IMR-90 (cell line): ENCODE measurements around the gene RASGRP1. TPM values are rescaled to one million over a fixed set of nuclear protein-coding genes. Genes with fewer than 3 reads are reported as not detected.

ENCODE experiments used
- ATAC-seq: fragments of 200-7000 bp; cut with Tn5 transposase; 2 replicates; pipeline ENCODE4 v1.9.1; 2020; ENCODE audit warnings: low read depth, mild to moderate bottlenecking, moderate library complexity
- BruUV-seq: library from RNA; stranded (reverse); fragments of 400-500 nt; replicated peaks from 2 replicates; lab custom pipeline; 2021; lab: Mats Ljungman, UMichigan
- CTCF ChIA-PET: fragments of 300-600 bp; formaldehyde crosslinking; extraction: SDS; loops from one replicate; lab custom pipeline; 2021; ENCODE audit warnings: antibody characterized with exemption; lab: Yijun Ruan, JAX
- POLR2A ChIA-PET: fragments of 300-600 bp; sonication (Branson Sonifier 250); formaldehyde crosslinking; loops from one replicate; lab custom pipeline; 2022; ENCODE audit warnings: antibody characterized with exemption; ENCODE audit not compliant: unreplicated experiment; lab: Charles Lee
- DNase-seq: peaks from one replicate; pipeline ENCODE4 v3.0.0; 2013
- H2AFZ ChIP-seq: replicated peaks from 2 replicates; pipeline ENCODE3; 2013; ENCODE audit warnings: low read length, mild to moderate bottlenecking; ENCODE audit not compliant: poor library complexity
- H2AK5ac ChIP-seq: 2 replicates; pipeline ENCODE4 v1.6.1; 2013; ENCODE audit warnings: low read depth, low read length, inconsistent platforms
- H2AK9ac ChIP-seq: replicated peaks from 2 replicates; pipeline ENCODE3; 2013; ENCODE audit warnings: mild to moderate bottlenecking, low read depth, low read length, moderate library complexity; ENCODE audit not compliant: poor library complexity
- H2BK120ac ChIP-seq: 2 replicates; pipeline ENCODE4 v1.6.1; 2013; ENCODE audit warnings: low read depth, low read length, inconsistent platforms
- H2BK15ac ChIP-seq: 3 replicates; pipeline ENCODE4 v1.6.1; 2013; ENCODE audit warnings: low read depth, low read length, inconsistent platforms
- H2BK20ac ChIP-seq: 2 replicates; pipeline ENCODE4 v1.6.1; 2013; ENCODE audit warnings: low read depth, mild to moderate bottlenecking, inconsistent platforms, low read length, moderate library complexity
- H2BK5ac ChIP-seq: 2 replicates; pipeline ENCODE4 v1.6.1; 2013; ENCODE audit warnings: mild to moderate bottlenecking, low read depth, low read length, inconsistent platforms; ENCODE audit not compliant: poor library complexity, severe bottlenecking
- H3K14ac ChIP-seq: replicated peaks from 2 replicates; pipeline ENCODE4 v1.6.1; 2013; ENCODE audit warnings: low read depth, low read length, inconsistent platforms
- H3K18ac ChIP-seq: 2 replicates; pipeline ENCODE4 v1.6.1; 2013; ENCODE audit warnings: low read depth, low read length, control low read depth
- H3K23ac ChIP-seq: 2 replicates; pipeline ENCODE4 v1.6.1; 2013; ENCODE audit warnings: low read depth, low read length, inconsistent platforms
- H3K27ac ChIP-seq: 2 replicates; pipeline ENCODE4 v1.5.1; 2013; ENCODE audit warnings: mild to moderate bottlenecking, control low read depth, low read length; ENCODE audit not compliant: insufficient read depth
- H3K27me3 ChIP-seq: 2 replicates; pipeline ENCODE4 v1.6.1; 2013; ENCODE audit warnings: low read length; ENCODE audit not compliant: control insufficient read depth, insufficient read depth
- H3K36me3 ChIP-seq: 2 replicates; pipeline ENCODE4 v1.6.1; 2013; ENCODE audit warnings: low read length, mixed read lengths; ENCODE audit not compliant: control insufficient read depth, insufficient read depth
- H3K4ac ChIP-seq: 2 replicates; pipeline ENCODE4 v1.6.1; 2013; ENCODE audit warnings: low read depth, low read length, inconsistent platforms
- H3K4me1 ChIP-seq: 2 replicates; pipeline ENCODE4 v1.6.1; 2013; ENCODE audit warnings: low read length, mixed read lengths; ENCODE audit not compliant: control insufficient read depth, insufficient read depth
- H3K4me2 ChIP-seq: 2 replicates; pipeline ENCODE4 v1.6.1; 2013; ENCODE audit warnings: low read depth, mild to moderate bottlenecking, control low read depth, low read length, moderate library complexity
- H3K4me3 ChIP-seq: 2 replicates; pipeline ENCODE4 v1.5.1; 2013; ENCODE audit warnings: low read depth, mild to moderate bottlenecking, control low read depth, low read length, moderate library complexity; ENCODE audit not compliant: insufficient read depth
- H3K56ac ChIP-seq: 2 replicates; pipeline ENCODE4 v1.6.1; 2013; ENCODE audit warnings: low read length, inconsistent platforms; ENCODE audit not compliant: insufficient read depth; ENCODE audit errors: extremely low read depth
- H3K79me1 ChIP-seq, 2 experiments: 2 replicates each; pipeline ENCODE4 v1.6.1; 2013; ENCODE audit warnings: low read length in 2 of 2, inconsistent platforms in 1 of 2, low read depth in 1 of 2
- H3K9ac ChIP-seq: 2 replicates; pipeline ENCODE4 v1.6.1; 2013; ENCODE audit warnings: low read depth, low read length, control low read depth
- H3K9me1 ChIP-seq: 2 replicates; pipeline ENCODE4 v1.6.1; 2013; ENCODE audit warnings: low read length, inconsistent platforms; ENCODE audit not compliant: insufficient read depth
- H3K9me3 ChIP-seq: 2 replicates; pipeline ENCODE4 v1.6.1; 2013; ENCODE audit warnings: low read length; ENCODE audit not compliant: control insufficient read depth, insufficient read depth
- H4K20me1 ChIP-seq: 2 replicates; pipeline ENCODE4 v1.6.1; 2013; ENCODE audit warnings: low read length, inconsistent platforms; ENCODE audit not compliant: insufficient read depth
- H4K5ac ChIP-seq: 2 replicates; pipeline ENCODE4 v1.6.1; 2013; ENCODE audit warnings: mild to moderate bottlenecking, low read depth, low read length, control low read depth
- H4K8ac ChIP-seq, 2 experiments: 2 replicates each; pipeline ENCODE4 v1.6.1; 2013; ENCODE audit warnings: low read depth in 2 of 2, low read length in 2 of 2, control low read depth in 1 of 2, inconsistent platforms in 1 of 2
- H4K91ac ChIP-seq: 2 replicates; pipeline ENCODE4 v1.6.1; 2013; ENCODE audit warnings: low read depth, low read length, inconsistent platforms; ENCODE audit not compliant: insufficient read depth
- BHLHE40 ChIP-seq: fragments of 150-350 bp; IDR thresholded peaks from 2 replicates; pipeline ENCODE4 v1.6.1; 2016; ENCODE audit warnings: mild to moderate bottlenecking, low read depth, low read length
- CEBPB ChIP-seq: IDR thresholded peaks from 2 replicates; pipeline ENCODE4 v1.6.1; 2012; ENCODE audit warnings: low read depth, low read length, improper control_type of control experiment
- CTCF ChIP-seq: conservative IDR thresholded peaks from 2 replicates; pipeline ENCODE4 v1.5.1; 2012; ENCODE audit warnings: mild to moderate bottlenecking, low read depth, low read length, improper control_type of control experiment
- FOS ChIP-seq: fragments of 150-350 bp; IDR thresholded peaks from 2 replicates; pipeline ENCODE4 v1.6.1; 2016; ENCODE audit warnings: low read depth, low read length
- MAFK ChIP-seq: IDR thresholded peaks from 2 replicates; pipeline ENCODE4 v1.6.1; 2012; ENCODE audit warnings: low read depth, low read length, improper control_type of control experiment
- MAZ ChIP-seq: IDR thresholded peaks from 2 replicates; pipeline ENCODE4 v1.6.1; 2012; ENCODE audit warnings: low read depth, mild to moderate bottlenecking, low read length, improper control_type of control experiment, moderate library complexity, borderline replicate concordance
- NFE2L2 ChIP-seq: fragments of 150-350 bp; IDR thresholded peaks from 2 replicates; pipeline ENCODE4 v1.6.1; 2016; ENCODE audit warnings: low read depth, mild to moderate bottlenecking, low read length
- POLR2A ChIP-seq: IDR thresholded peaks from 2 replicates; pipeline ENCODE4 v1.6.1; 2012; ENCODE audit warnings: mild to moderate bottlenecking, low read depth, low read length
- RFX5 ChIP-seq: IDR thresholded peaks from 2 replicates; pipeline ENCODE4 v1.8.0; 2012; ENCODE audit warnings: low read depth, mild to moderate bottlenecking, low read length, moderate library complexity
- SMC3 ChIP-seq: fragments of 150-350 bp; IDR thresholded peaks from 2 replicates; pipeline ENCODE4 v1.6.1; 2016; ENCODE audit warnings: low read depth, mild to moderate bottlenecking, antibody characterized with exemption, low read length, moderate library complexity
- WGBS, 2 experiments: methylation state at CpG; one replicate each; pipeline versions ENCODE4 v1.1.5 to v1.1.7; 2013; ENCODE audit warnings: missing lambda C conversion rate in 2 of 2; ENCODE audit not compliant: insufficient read length in 1 of 2; ENCODE audit errors: extremely low coverage in 2 of 2; 5-methylcytosine and 5-hydroxymethylcytosine counted together
- dilution Hi-C: fragments of 300-500 bp; cut with HindIII; formaldehyde crosslinking; loops from one replicate; pipeline ENCODE4 v1.14.3; 2018; ENCODE audit warnings: low sequenced_read_pairs; ENCODE audit not compliant: unreplicated experiment
- in situ Hi-C: fragments of 300-500 bp; cut with MboI; formaldehyde crosslinking; loops from 3 replicates; pipeline ENCODE4 v1.14.3; 2019; ENCODE audit warnings: low sequenced_read_pairs, inconsistent platforms, mixed read lengths
- intact Hi-C: fragments of 100-400 bp; cut with micrococcal nuclease; formaldehyde crosslinking; loops from 2 replicates; pipeline ENCODE4 v1.10.0; 2022
- polyA plus RNA-seq, 3 experiments: library from polyadenylated mRNA; depleted of rRNA; stranded (reverse); fragments of >200 nt; gene quantifications; 2 replicates each; pipeline ENCODE4 v1.2.3, GENCODE V29; 2012; ENCODE audit warnings: low replicate concordance in 1 of 3
- total RNA-seq: library from RNA; depleted of rRNA; stranded (reverse); fragments of >200 nt; gene quantifications from 2 replicates; pipeline ENCODE4 v1.2.3, GENCODE V29; 2012
- TF ChIP-seq, protein P1 (sequence below): fragments of 150-350 bp; IDR thresholded peaks from 2 replicates; pipeline ENCODE4 v1.6.1; 2017; ENCODE audit warnings: mild to moderate bottlenecking, antibody characterized with exemption, low read length, low read depth
- TF ChIP-seq, protein P2 (sequence below): fragments of 150-350 bp; IDR thresholded peaks from 2 replicates; pipeline ENCODE4 v1.6.1; 2016; ENCODE audit warnings: low read depth, mild to moderate bottlenecking, low read length, moderate library complexity, borderline replicate concordance

The RASGRP1 gene
- total and polyA plus RNA-seq, 2 of the 4 experiments (the other 2 are of a cell fraction), result 1.4 to 3.2 TPM

DNA sequence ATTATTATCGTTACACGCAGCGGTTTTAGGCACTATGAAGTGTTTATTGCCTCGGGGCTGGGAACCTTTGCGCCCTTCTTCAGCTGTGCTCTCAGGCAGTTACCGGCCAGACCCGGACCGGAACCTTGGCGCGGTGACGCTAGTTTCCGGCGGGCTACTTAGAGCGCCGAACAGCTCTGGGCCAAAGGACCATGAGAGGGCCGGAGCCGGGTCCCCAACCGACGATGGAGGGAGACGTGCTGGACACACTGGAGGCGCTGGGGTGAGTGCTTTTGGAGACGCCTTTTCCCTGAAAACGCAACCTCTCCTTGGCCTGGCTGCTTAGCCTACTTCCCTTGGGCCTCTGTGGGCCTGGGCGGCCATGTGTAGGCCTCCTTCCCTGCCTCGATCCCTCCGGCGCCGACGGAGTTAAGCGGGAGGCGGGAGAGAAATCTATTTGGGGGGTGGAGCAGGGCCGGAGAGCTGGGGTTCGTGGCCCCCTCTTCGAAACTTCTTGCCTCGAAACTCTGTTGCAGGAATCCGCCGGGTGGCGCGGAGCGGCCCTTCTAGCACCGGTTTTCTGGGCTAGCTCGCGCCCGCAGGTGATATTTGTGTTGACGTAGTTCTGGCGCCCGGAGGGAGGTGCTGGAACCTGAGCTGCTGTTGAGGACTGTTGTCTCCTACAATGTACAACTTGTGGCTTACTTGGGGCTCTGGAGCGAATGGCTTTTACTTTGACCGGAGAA is 110.5 kb downstream of the RASGRP1 start, which contains the start of gene FAM98B:
Gene FAM98B (plus strand): TSS at position 157 of the 725 bp plus-strand sequence. CDS start 35 bp downstream, at position 192.
- H3K9ac ChIP-seq, result peak within 1 kb of the TSS; percentile 99

More for the DNA sequence above, 110.5 kb downstream of the RASGRP1 start, which contains the start of gene FAM98B:
- Histone ChIP-seq H2BK5ac (peak within 1 kb of the TSS; percentile 94), H3K4ac (peak within 1 kb of the TSS; percentile 85), H4K20me1 (no peaks in the 10 kb centered on the region; the same call in 1 of the 2 replicates), H2AK9ac (peak within 1 kb of the TSS; percentile 77), H3K9me3 (no peaks in the 10 kb centered on the region), H3K4me1 (peaks cover 3% of the 10 kb centered on the region; the same call in 1 of the 2 replicates), H3K27ac (peak within 1 kb of the TSS; percentile 98), H4K8ac (peak within 1 kb of the TSS; percentile 92 to 99), H2BK120ac (peak within 1 kb of the TSS; percentile 78), H4K91ac (peak within 1 kb of the TSS; percentile 96), H3K9me1 (peaks cover 13% of the 10 kb centered on the region), H3K23ac (peak within 1 kb of the TSS; percentile 96), H3K14ac (peak within 1 kb of the TSS; percentile 93), H4K5ac (peak within 1 kb of the TSS; percentile 98), H2BK20ac (peak within 1 kb of the TSS; percentile 45; the same call in 1 of the 2 replicates), H3K36me3 (peaks cover 3% of the 10 kb centered on the region; the same call in 1 of the 2 replicates), H3K79me1 (peaks cover 29 to 42% of the 10 kb centered on the region in 2 experiments), H2AK5ac (0 out of 2 replicates have a peak within 1 kb of the TSS, but pooled peaks have one; percentile 3), H3K4me2 (peak within 1 kb of the TSS; percentile 95), H3K18ac (peak within 1 kb of the TSS; percentile 94), H2BK15ac (peak within 1 kb of the TSS; percentile 92; the same call in 2 of the 3 replicates), H3K56ac (peak within 1 kb of the TSS; percentile 90; the same call in 1 of the 2 replicates), H2AFZ (peak within 1 kb of the TSS; percentile 99), H3K27me3 (peaks cover 6% of the 10 kb centered on the region; the same call in 1 of the 2 replicates), H3K4me3 (peak within 1 kb of the TSS; percentile 87)
- BruUV-seq, result no TSS peak
- ChIA-PET CTCF (interaction anchor here (0.7 to 2.5 kb wide), 6 partner anchors 12 to 618 kb away, joined by 3 to 8 read pairs (median 3); no protein-coding TSS in a partner anchor), POLR2A (interaction anchor here (1.0 kb wide), 1 partner anchor 10 kb away, joined by 3 read pairs; no protein-coding TSS in a partner anchor)
- peak; percentile 97 for ATAC-seq
- no peak for TF ChIP-seq RFX5
- TF ChIP-seq MAFK, result no peak
- TF ChIP-seq, protein P1, sequence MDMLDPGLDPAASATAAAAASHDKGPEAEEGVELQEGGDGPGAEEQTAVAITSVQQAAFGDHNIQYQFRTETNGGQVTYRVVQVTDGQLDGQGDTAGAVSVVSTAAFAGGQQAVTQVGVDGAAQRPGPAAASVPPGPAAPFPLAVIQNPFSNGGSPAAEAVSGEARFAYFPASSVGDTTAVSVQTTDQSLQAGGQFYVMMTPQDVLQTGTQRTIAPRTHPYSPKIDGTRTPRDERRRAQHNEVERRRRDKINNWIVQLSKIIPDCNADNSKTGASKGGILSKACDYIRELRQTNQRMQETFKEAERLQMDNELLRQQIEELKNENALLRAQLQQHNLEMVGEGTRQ, result no peak
- 0 out of 2 replicates have a peak, but pooled peaks have one; percentile 2 for TF ChIP-seq CTCF
- TF ChIP-seq, protein P2, sequence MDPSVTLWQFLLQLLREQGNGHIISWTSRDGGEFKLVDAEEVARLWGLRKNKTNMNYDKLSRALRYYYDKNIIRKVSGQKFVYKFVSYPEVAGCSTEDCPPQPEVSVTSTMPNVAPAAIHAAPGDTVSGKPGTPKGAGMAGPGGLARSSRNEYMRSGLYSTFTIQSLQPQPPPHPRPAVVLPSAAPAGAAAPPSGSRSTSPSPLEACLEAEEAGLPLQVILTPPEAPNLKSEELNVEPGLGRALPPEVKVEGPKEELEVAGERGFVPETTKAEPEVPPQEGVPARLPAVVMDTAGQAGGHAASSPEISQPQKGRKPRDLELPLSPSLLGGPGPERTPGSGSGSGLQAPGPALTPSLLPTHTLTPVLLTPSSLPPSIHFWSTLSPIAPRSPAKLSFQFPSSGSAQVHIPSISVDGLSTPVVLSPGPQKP, result no peak
- TF ChIP-seq BHLHE40, result 0 out of 2 replicates have a peak, but pooled peaks have one; percentile 25
- no peak for TF ChIP-seq CEBPB
- TF ChIP-seq POLR2A, result peak; percentile 67; the same call in 1 of the 2 replicates
- TF ChIP-seq MAZ, result peak; percentile 66; the same call in 1 of the 2 replicates
- 0 out of 2 replicates have a peak, but pooled peaks have one; percentile 13 for TF ChIP-seq NFE2L2
- peak; percentile 13; the same call in 1 of the 2 replicates for TF ChIP-seq SMC3
- 0 out of 2 replicates have a peak, but pooled peaks have one; percentile 29 for TF ChIP-seq FOS
- WGBS, 2 experiments, result 2% methylated on average over 9 of the region's 49 CpGs; no CpG with 5 or more reads in 1 of the 2 experiments
- peak; percentile 85 for DNase-seq
- dilution Hi-C loops, result no loop called here
- in situ Hi-C loops, result no loop called here
- intact Hi-C loops, result no loop called here
